Measurements from ENCODE around the gene NPAT. TPM values are rescaled to one million over a fixed set of nuclear protein-coding genes. Genes with fewer than 3 reads are reported as not detected.

NPAT gene
- polyA plus RNA-seq, 1 donor (not counting 4 experiments of a cell fraction or from before 2014, with no cell fraction given), result 8.0 TPM

DNA sequence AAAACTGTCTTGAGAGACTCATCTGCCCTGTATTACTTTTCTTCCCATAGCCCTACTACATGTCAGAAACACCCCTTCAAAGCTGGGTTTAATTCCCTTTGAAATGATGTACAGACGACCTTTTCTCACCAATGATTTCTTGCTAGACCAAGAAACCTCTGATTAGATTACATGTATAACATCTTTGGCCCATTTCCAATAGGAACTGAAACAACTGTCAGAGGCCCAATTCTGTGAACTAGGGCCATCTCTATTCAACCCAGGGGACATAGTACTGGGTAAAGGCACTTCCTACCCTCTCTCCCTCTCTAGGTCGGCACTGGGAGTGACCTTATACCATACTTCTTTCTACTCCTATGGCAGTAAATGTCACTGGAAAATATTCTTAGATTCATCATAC lies 19.4 kb downstream of the NPAT start:
- H3K27ac ChIP-seq (ENCODE audit: control insufficient read depth, insufficient read depth, low read length), result no peak overlapping the region
- no peak overlapping the region for H3K9ac ChIP-seq (ENCODE audit: control insufficient read depth, extremely low read depth, insufficient read depth, low read length)
- peaks cover 23% of the 10 kb centered on the region for H3K4me1 ChIP-seq (ENCODE audit: control insufficient read depth, extremely low read depth, insufficient read depth, low read length)
- H3K27me3 ChIP-seq (ENCODE audit: control insufficient read depth, extremely low read depth, insufficient read depth, low read length), result no peaks in the 10 kb centered on the region
- no peak overlapping the region for H3K4me3 ChIP-seq (ENCODE audit: control insufficient read depth in 2 of 3, extremely low read depth in 1 of 3, insufficient read depth in 2 of 3, low read depth in 1 of 3, low read length in 3 of 3)
- no peaks in the 10 kb centered on the region for H4K20me1 ChIP-seq (ENCODE audit: control insufficient read depth, extremely low read depth, insufficient read depth, low read length)
- TF ChIP-seq CTCF (optimal IDR thresholded peaks at IDR 0.05 in 1 of 3, IDR thresholded peaks at IDR 0.05 in 1 of 3, conservative IDR thresholded peaks at IDR 0.05 in 1 of 3; ENCODE audit: extremely low read depth in 1 of 3, insufficient read depth in 2 of 3, low read length in 3 of 3) (no peak), EZH2 (IDR thresholded peaks at IDR 0.05; ENCODE audit: low read length) (no peak)
- H3K9me3 ChIP-seq (ENCODE audit: control insufficient read depth, low read depth, low read length), result peaks cover 9% of the 10 kb centered on the region
- peaks cover 12 to 16% of the 10 kb centered on the region in 2 experiments for H3K36me3 ChIP-seq (ENCODE audit: control insufficient read depth in 2 of 2, extremely low read depth in 1 of 2, insufficient read depth in 2 of 2, low read length in 2 of 2)
- dilution Hi-C loops (cut with MboI; ENCODE audit: extremely low pct_ligation_motif_present, low sequenced_read_pairs), result no loop called here
- FAIRE-seq (no peak), DNase-seq (ENCODE audit: low read depth, low spot score) (no peak)
- H3K79me2 ChIP-seq (ENCODE audit: control insufficient read depth, insufficient read depth, low read length), result peaks cover 32% of the 10 kb centered on the region
- no peak overlapping the region for H2AFZ ChIP-seq (ENCODE audit: control insufficient read depth, low read length)
- no peak overlapping the region for H3K4me2 ChIP-seq (ENCODE audit: control insufficient read depth, extremely low read depth, insufficient read depth, low read depth, low read length)
- H3K9me1 ChIP-seq (ENCODE audit: control insufficient read depth, extremely low read depth, insufficient read depth, low read length), result no peaks in the 10 kb centered on the region

- H3K27me3 ChIP-seq (ENCODE audit: control insufficient read depth, extremely low read depth, insufficient read depth, low read length), result no peaks in the 10 kb centered on the region
- peaks cover 23% of the 10 kb centered on the region for H3K4me1 ChIP-seq (ENCODE audit: control insufficient read depth, extremely low read depth, insufficient read depth, low read length)
- DNase-seq (ENCODE audit: low read depth, low spot score), result peak; percentile 70
- no peak overlapping the region for H2AFZ ChIP-seq (ENCODE audit: control insufficient read depth, low read length)
- H3K27ac ChIP-seq (ENCODE audit: control insufficient read depth, insufficient read depth, low read length), result peak overlapping the region; percentile 67
- H3K4me3 ChIP-seq (ENCODE audit: control insufficient read depth in 2 of 3, extremely low read depth in 1 of 3, insufficient read depth in 2 of 3, low read depth in 1 of 3, low read length in 3 of 3), result peak overlapping the region in 1 of 3 experiments; percentile 0
- no peak overlapping the region for H3K9ac ChIP-seq (ENCODE audit: control insufficient read depth, extremely low read depth, insufficient read depth, low read length)
- no peaks in the 10 kb centered on the region for H4K20me1 ChIP-seq (ENCODE audit: control insufficient read depth, extremely low read depth, insufficient read depth, low read length)
- H3K9me1 ChIP-seq (ENCODE audit: control insufficient read depth, extremely low read depth, insufficient read depth, low read length), result no peaks in the 10 kb centered on the region
- TF ChIP-seq EZH2 (IDR thresholded peaks at IDR 0.05; ENCODE audit: low read length) (no peak), CTCF (optimal IDR thresholded peaks at IDR 0.05 in 1 of 3, IDR thresholded peaks at IDR 0.05 in 1 of 3, conservative IDR thresholded peaks at IDR 0.05 in 1 of 3; ENCODE audit: extremely low read depth in 1 of 3, insufficient read depth in 2 of 3, low read length in 3 of 3) (no peak)
- H3K4me2 ChIP-seq (ENCODE audit: control insufficient read depth, extremely low read depth, insufficient read depth, low read depth, low read length), result peak overlapping the region; percentile 39
- no peaks in the 10 kb centered on the region for H3K9me3 ChIP-seq (ENCODE audit: control insufficient read depth, low read depth, low read length)
- H3K36me3 ChIP-seq (ENCODE audit: control insufficient read depth in 2 of 2, extremely low read depth in 1 of 2, insufficient read depth in 2 of 2, low read length in 2 of 2), result peaks cover 0 to 5% of the 10 kb centered on the region in 2 experiments
- H3K79me2 ChIP-seq (ENCODE audit: control insufficient read depth, insufficient read depth, low read length), result peaks cover 19% of the 10 kb centered on the region
- dilution Hi-C loops (cut with MboI; ENCODE audit: extremely low pct_ligation_motif_present, low sequenced_read_pairs), result no loop called here
- peak; percentile 94 for FAIRE-seq
Observed at GRCh38 chr11:108199446-108200321, 22.8 kb downstream of the NPAT start.

Measured in keratinocyte (primary cell).